Vagina (tissue), 2 donors: Measurements from ENCODE around the gene KLK7. TPM values are rescaled to one million over a fixed set of nuclear protein-coding genes. Genes with fewer than 3 reads are reported as not detected.

Experiments used
- DNase-seq, 2 donors: peaks; one replicate each; pipeline ENCODE4 v3.0.0-alpha.2; 2017; ENCODE audit errors: extremely low spot score in 2 of 2
- H3K27ac ChIP-seq: fragments of 200-600 bp; sonication (generic); one replicate; pipeline ENCODE4 v1.5.1; 2019
- H3K27me3 ChIP-seq: fragments of 200-600 bp; sonication (generic); one replicate; pipeline ENCODE4 v1.5.1; 2019
- H3K36me3 ChIP-seq, 2 donors: fragments of 200-600 bp; sonication (generic); one replicate each; pipeline ENCODE4 v1.5.1; 2017 to 2019
- H3K4me1 ChIP-seq: fragments of 200-600 bp; sonication (generic); one replicate; pipeline ENCODE4 v1.5.1; 2019
- H3K4me3 ChIP-seq, 2 donors: fragments of 200-600 bp; sonication (generic); 1 replicate in 1 of 2; 2 replicates in 1 of 2; pipeline ENCODE4 v1.5.1; 2016 to 2019
- H3K9me3 ChIP-seq: fragments of 200-600 bp; sonication (generic); one replicate; pipeline ENCODE4 v1.5.1; 2019
- POLR2A ChIP-seq, 2 donors: fragments of 450-650 bp; IDR thresholded peaks; one replicate each; pipeline ENCODE4 v1.6.1; 2017; ENCODE audit warnings: antibody characterized with exemption in 2 of 2, mild to moderate bottlenecking in 2 of 2, moderate library complexity in 2 of 2
- POLR2AphosphoS5 ChIP-seq, 2 donors: sonication (generic); formaldehyde crosslinking; IDR thresholded peaks; one replicate each; pipeline ENCODE4 v1.9.0; 2017; ENCODE audit warnings: antibody characterized with exemption in 2 of 2, mild to moderate bottlenecking in 2 of 2, low read depth in 1 of 2; ENCODE audit not compliant: insufficient read depth in 1 of 2
- intact Hi-C: fragments of 100-400 bp; cut with DNase I; formaldehyde crosslinking; loops from one replicate; pipeline ENCODE4 v1.15.1; 2023
- total RNA-seq: library from RNA; depleted of rRNA; stranded (reverse); fragments of >200 nt; gene quantifications from one replicate; pipeline ENCODE4 v1.2.3, GENCODE V29; 2016
- TF ChIP-seq, protein P1 (sequence below), 3 experiments: fragments of 450-650 bp in 2 of 3; fragments of 200-600 bp in 1 of 3; sonication (generic) in 1 of 3; IDR thresholded peaks; one replicate each; pipeline ENCODE4 v1.5.1; 2017 to 2019; ENCODE audit warnings: antibody characterized with exemption in 3 of 3, mild to moderate bottlenecking in 2 of 3, moderate library complexity in 2 of 3

KLK7 gene
- total RNA-seq, 1 donor from 2014 or later, result 14.2 TPM

GRCh38 chr19:51000981-51001380 is 17.3 kb upstream of the KLK7 start:
- intact Hi-C loops, result no loop called here
- Histone ChIP-seq H3K27me3 (no peaks in the 10 kb centered on the region), H3K27ac (peak overlapping the region; percentile 64), H3K4me1 (no peaks in the 10 kb centered on the region), H3K36me3 (no peaks in the 10 kb centered on the region), H3K4me3 (peak overlapping the region in 1 of 2 donors; percentile 35), H3K9me3 (no peaks in the 10 kb centered on the region)
- no peak for DNase-seq
- TF ChIP-seq POLR2AphosphoS5 (IDR thresholded peaks at IDR 0.05; ENCODE audit: insufficient read depth in 1 of 2, low read depth in 1 of 2) (peak in 1 of 2 donors; percentile 28), POLR2A (IDR thresholded peaks at IDR 0.05) (no peak)

- H3K27me3 ChIP-seq, result no peaks in the 10 kb centered on the region
- intact Hi-C loops, result no loop called here
These were observed 16.7 kb upstream of the KLK7 start for GRCh38 chr19:51000426-51000825.

GRCh38 chr19:50998686-50999085 is 15.0 kb upstream of the KLK7 start:
- Histone ChIP-seq H3K9me3 (no peaks in the 10 kb centered on the region), H3K4me3 (no peak overlapping the region), H3K27me3 (no peaks in the 10 kb centered on the region), H3K4me1 (no peaks in the 10 kb centered on the region), H3K36me3 (no peaks in the 10 kb centered on the region), H3K27ac (no peak overlapping the region)
- no peak for DNase-seq
- intact Hi-C loops, result no loop called here
- no peak for TF ChIP-seq POLR2AphosphoS5 (IDR thresholded peaks at IDR 0.05; ENCODE audit: insufficient read depth in 1 of 2, low read depth in 1 of 2)
- TF ChIP-seq, protein P1, sequence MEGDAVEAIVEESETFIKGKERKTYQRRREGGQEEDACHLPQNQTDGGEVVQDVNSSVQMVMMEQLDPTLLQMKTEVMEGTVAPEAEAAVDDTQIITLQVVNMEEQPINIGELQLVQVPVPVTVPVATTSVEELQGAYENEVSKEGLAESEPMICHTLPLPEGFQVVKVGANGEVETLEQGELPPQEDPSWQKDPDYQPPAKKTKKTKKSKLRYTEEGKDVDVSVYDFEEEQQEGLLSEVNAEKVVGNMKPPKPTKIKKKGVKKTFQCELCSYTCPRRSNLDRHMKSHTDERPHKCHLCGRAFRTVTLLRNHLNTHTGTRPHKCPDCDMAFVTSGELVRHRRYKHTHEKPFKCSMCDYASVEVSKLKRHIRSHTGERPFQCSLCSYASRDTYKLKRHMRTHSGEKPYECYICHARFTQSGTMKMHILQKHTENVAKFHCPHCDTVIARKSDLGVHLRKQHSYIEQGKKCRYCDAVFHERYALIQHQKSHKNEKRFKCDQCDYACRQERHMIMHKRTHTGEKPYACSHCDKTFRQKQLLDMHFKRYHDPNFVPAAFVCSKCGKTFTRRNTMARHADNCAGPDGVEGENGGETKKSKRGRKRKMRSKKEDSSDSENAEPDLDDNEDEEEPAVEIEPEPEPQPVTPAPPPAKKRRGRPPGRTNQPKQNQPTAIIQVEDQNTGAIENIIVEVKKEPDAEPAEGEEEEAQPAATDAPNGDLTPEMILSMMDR (IDR thresholded peaks at IDR 0.05), result no peak

More at GRCh38 chr19:51000426-51000825, 16.7 kb upstream of the KLK7 start:
- TF ChIP-seq POLR2AphosphoS5 (IDR thresholded peaks at IDR 0.05; ENCODE audit: insufficient read depth in 1 of 2, low read depth in 1 of 2), result no peak
- TF ChIP-seq, protein P1 (IDR thresholded peaks at IDR 0.05), result no peak
- no peak for TF ChIP-seq POLR2A (IDR thresholded peaks at IDR 0.05)
- Histone ChIP-seq H3K4me1 (no peaks in the 10 kb centered on the region), H3K9me3 (no peaks in the 10 kb centered on the region), H3K36me3 (no peaks in the 10 kb centered on the region), H3K4me3 (peak overlapping the region in 1 of 2 donors; percentile 35), H3K27ac (no peak overlapping the region)
- no peak for DNase-seq

- Histone ChIP-seq H3K4me3 (no peak overlapping the region), H3K36me3 (no peaks in the 10 kb centered on the region), H3K4me1 (no peaks in the 10 kb centered on the region), H3K27ac (no peak overlapping the region), H3K27me3 (no peaks in the 10 kb centered on the region), H3K9me3 (no peaks in the 10 kb centered on the region)
- TF ChIP-seq POLR2AphosphoS5 (IDR thresholded peaks at IDR 0.05; ENCODE audit: insufficient read depth in 1 of 2, low read depth in 1 of 2) (no peak), POLR2A (IDR thresholded peaks at IDR 0.05) (no peak)
- TF ChIP-seq, protein P1 (IDR thresholded peaks at IDR 0.05), result no peak
- DNase-seq, result no peak
- intact Hi-C loops, result no loop called here
These were observed 14.3 kb upstream of the KLK7 start for GRCh38 chr19:50998061-50998460.

DNA sequence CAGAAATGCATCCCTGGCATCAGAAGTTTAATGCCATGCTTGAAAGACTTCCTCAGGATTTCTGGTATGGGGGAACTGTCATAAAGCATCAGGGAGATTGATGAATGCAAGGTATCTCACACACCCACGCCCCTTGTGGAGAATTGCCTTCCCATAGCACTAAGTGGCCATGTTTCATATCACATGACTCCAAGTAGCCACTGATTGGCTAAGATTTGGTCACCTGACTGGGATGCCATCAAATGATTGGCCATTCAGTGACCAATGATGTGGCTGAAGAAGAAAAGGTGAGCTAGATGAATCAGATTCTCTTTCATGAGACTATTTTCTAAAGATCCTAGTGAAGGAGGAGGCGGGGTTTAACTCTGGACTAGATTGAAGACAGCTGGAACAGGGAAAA is 10.4 kb upstream of the KLK7 start:
- Histone ChIP-seq H3K36me3 (no peaks in the 10 kb centered on the region), H3K4me3 (no peak overlapping the region), H3K27me3 (no peaks in the 10 kb centered on the region), H3K4me1 (no peaks in the 10 kb centered on the region), H3K9me3 (no peaks in the 10 kb centered on the region), H3K27ac (no peak overlapping the region)
- DNase-seq, result no peak
- TF ChIP-seq POLR2A (IDR thresholded peaks at IDR 0.05), result no peak
- TF ChIP-seq, protein P1 (IDR thresholded peaks at IDR 0.05), result no peak
- TF ChIP-seq POLR2AphosphoS5 (IDR thresholded peaks at IDR 0.05; ENCODE audit: insufficient read depth in 1 of 2, low read depth in 1 of 2), result no peak
- intact Hi-C loops, result no loop called here
